ENCODE data around the gene RAD52. TPM values are rescaled to one million over a fixed set of nuclear protein-coding genes. Genes with fewer than 3 reads are reported as not detected.

Gene RAD52
- total RNA-seq, 1 experiment from 2014 or later, result 24.7 TPM

GRCh38 chr12:946631-947030 lies 2.9 kb downstream of the RAD52 start:
- POLR2A ChIA-PET (ENCODE audit: low non-redundant PET), result no interaction called here
- peak overlapping the region; percentile 4 for H3K27ac ChIP-seq (ENCODE audit: low read depth, low read length, poor library complexity, severe bottlenecking)
- peaks cover 9% of the 10 kb centered on the region for H3K36me3 ChIP-seq (ENCODE audit: insufficient read depth, low read length, poor library complexity, severe bottlenecking)
- no peak for DNase-seq (ENCODE audit: low spot score)
- intact Hi-C loops (cut with micrococcal nuclease; ENCODE audit: unreplicated experiment), result loop anchor here (5.0 kb wide), 3 partner anchors 129 to 636 kb away; no protein-coding TSS in a partner anchor
- CTCF ChIA-PET, result no interaction called here
- H3K27me3 ChIP-seq (replicated peaks; ENCODE audit: insufficient read depth, low read depth, low read length, poor library complexity), result no peaks in the 10 kb centered on the region
- no peaks in the 10 kb centered on the region for H3K9me3 ChIP-seq (ENCODE audit: low read depth, low read length, poor library complexity, severe bottlenecking)
- H3K4me1 ChIP-seq (ENCODE audit: insufficient read depth, low read length, poor library complexity, severe bottlenecking), result no peaks in the 10 kb centered on the region
- no TSS peak for BruUV-seq (replicated peaks)
- no peak for TF ChIP-seq CTCF (conservative IDR thresholded peaks at IDR 0.05; ENCODE audit: low read depth, low read length)
- no peak for TF ChIP-seq EZH2 (IDR thresholded peaks at IDR 0.05; ENCODE audit: borderline replicate concordance, low read depth, low read length, poor library complexity, severe bottlenecking)
- H3K4me3 ChIP-seq (ENCODE audit: low read depth, low read length, poor library complexity, severe bottlenecking), result no peak overlapping the region

- Histone ChIP-seq H3K27ac (ENCODE audit: low read depth, low read length, poor library complexity, severe bottlenecking) (peak overlapping the region; percentile 4), H3K36me3 (ENCODE audit: insufficient read depth, low read length, poor library complexity, severe bottlenecking) (peaks cover 9% of the 10 kb centered on the region), H3K27me3 (replicated peaks; ENCODE audit: insufficient read depth, low read depth, low read length, poor library complexity) (no peaks in the 10 kb centered on the region), H3K9me3 (ENCODE audit: low read depth, low read length, poor library complexity, severe bottlenecking) (no peaks in the 10 kb centered on the region), H3K4me1 (ENCODE audit: insufficient read depth, low read length, poor library complexity, severe bottlenecking) (no peaks in the 10 kb centered on the region), H3K4me3 (ENCODE audit: low read depth, low read length, poor library complexity, severe bottlenecking) (no peak overlapping the region)
- POLR2A ChIA-PET (ENCODE audit: low non-redundant PET), result no interaction called here
- DNase-seq (ENCODE audit: low spot score), result no peak
- no TSS peak for BruUV-seq (replicated peaks)
- intact Hi-C loops (cut with micrococcal nuclease; ENCODE audit: unreplicated experiment), result loop anchor here (5.0 kb wide), 3 partner anchors 129 to 636 kb away; no protein-coding TSS in a partner anchor
- CTCF ChIA-PET, result no interaction called here
- TF ChIP-seq EZH2 (IDR thresholded peaks at IDR 0.05; ENCODE audit: borderline replicate concordance, low read depth, low read length, poor library complexity, severe bottlenecking) (no peak), CTCF (conservative IDR thresholded peaks at IDR 0.05; ENCODE audit: low read depth, low read length) (no peak)
Observed at GRCh38 chr12:946212-946611, 3.3 kb downstream of the RAD52 start.

- Histone ChIP-seq H3K27ac (ENCODE audit: low read depth, low read length, poor library complexity, severe bottlenecking) (no peak overlapping the region), H3K4me3 (ENCODE audit: low read depth, low read length, poor library complexity, severe bottlenecking) (no peak overlapping the region), H3K27me3 (replicated peaks; ENCODE audit: insufficient read depth, low read depth, low read length, poor library complexity) (no peaks in the 10 kb centered on the region), H3K36me3 (ENCODE audit: insufficient read depth, low read length, poor library complexity, severe bottlenecking) (peaks cover 16% of the 10 kb centered on the region), H3K9me3 (ENCODE audit: low read depth, low read length, poor library complexity, severe bottlenecking) (no peaks in the 10 kb centered on the region), H3K4me1 (ENCODE audit: insufficient read depth, low read length, poor library complexity, severe bottlenecking) (no peaks in the 10 kb centered on the region)
- TF ChIP-seq EZH2 (IDR thresholded peaks at IDR 0.05; ENCODE audit: borderline replicate concordance, low read depth, low read length, poor library complexity, severe bottlenecking) (no peak), CTCF (conservative IDR thresholded peaks at IDR 0.05; ENCODE audit: low read depth, low read length) (no peak)
- DNase-seq (ENCODE audit: low spot score), result no peak
- no TSS peak for BruUV-seq (replicated peaks)
- ChIA-PET CTCF (no interaction called here), POLR2A (ENCODE audit: low non-redundant PET) (no interaction called here)
- intact Hi-C loops (cut with micrococcal nuclease; ENCODE audit: unreplicated experiment), result no loop called here
Observed at GRCh38 chr12:944211-944610, 5.3 kb downstream of the RAD52 start.

Data from A673 (cell line).